ENCODE results near the gene RTKN. TPM values are rescaled to one million over a fixed set of nuclear protein-coding genes. Genes with fewer than 3 reads are reported as not detected.

Gene RTKN
- total and polyA plus RNA-seq, 4 donors = 27.8 to 98.0 (median 73.0) TPM

DNA sequence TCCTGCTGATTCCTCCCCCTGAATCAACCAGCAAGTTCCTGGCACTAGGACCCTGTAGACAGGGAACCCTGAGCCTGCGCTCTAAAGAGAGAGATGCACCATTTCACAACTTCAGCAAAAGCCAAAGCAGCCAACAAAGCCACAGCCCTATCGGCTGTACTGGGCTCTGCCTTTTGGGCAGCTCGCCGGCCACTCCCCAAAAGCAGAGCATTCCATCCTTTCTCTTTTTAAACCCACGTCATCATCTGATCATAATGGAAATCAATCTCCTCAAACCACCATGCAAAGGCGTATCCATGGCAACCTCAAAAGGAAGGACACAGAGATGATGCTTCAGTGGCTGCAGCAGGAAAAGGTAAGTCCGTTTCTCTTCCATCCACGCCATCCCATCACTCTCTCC is 56.3 kb downstream of the RTKN start:
- Histone ChIP-seq H3K9ac (ENCODE audit: low read depth in 1 of 2, low read length in 2 of 2) (no peak overlapping the region), H3K36me3 (ENCODE audit: control insufficient read depth in 4 of 4, insufficient read depth in 3 of 4, low read depth in 1 of 4, low read length in 3 of 4) (no peaks in the 10 kb centered on the region), H3K4me1 (ENCODE audit: control insufficient read depth in 4 of 4, insufficient read depth in 4 of 4, low read length in 3 of 4) (peaks cover 4 to 27% (median 14%) of the 10 kb centered on the region in 4 donors), H3K4me3 (ENCODE audit: low read depth in 1 of 3, low read length in 3 of 3) (no peak overlapping the region), H3K9me3 (ENCODE audit: control insufficient read depth in 4 of 4, low read length in 3 of 4) (no peaks in the 10 kb centered on the region), H3K27me3 (ENCODE audit: control insufficient read depth in 4 of 4, insufficient read depth in 4 of 4, low read length in 3 of 4) (no peaks in the 10 kb centered on the region), H3K27ac (ENCODE audit: low read depth in 1 of 2, low read length in 2 of 2) (no peak overlapping the region)
- no peak for TF ChIP-seq RXRA (IDR thresholded peaks at IDR 0.05)
- TF ChIP-seq, protein P1, sequence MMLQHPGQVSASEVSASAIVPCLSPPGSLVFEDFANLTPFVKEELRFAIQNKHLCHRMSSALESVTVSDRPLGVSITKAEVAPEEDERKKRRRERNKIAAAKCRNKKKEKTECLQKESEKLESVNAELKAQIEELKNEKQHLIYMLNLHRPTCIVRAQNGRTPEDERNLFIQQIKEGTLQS (IDR thresholded peaks at IDR 0.05) = no peak
- TF ChIP-seq FOXA2 (IDR thresholded peaks at IDR 0.05) = no peak
- no peak for TF ChIP-seq TAF1 (conservative IDR thresholded peaks at IDR 0.05)
- TF ChIP-seq MAX (IDR thresholded peaks at IDR 0.05) = no peak
- TF ChIP-seq SP1 (IDR thresholded peaks at IDR 0.05) = no peak
- no peak for TF ChIP-seq HNF4G (IDR thresholded peaks at IDR 0.05)
- TF ChIP-seq GABPA (IDR thresholded peaks at IDR 0.05 in 1 of 2, conservative IDR thresholded peaks at IDR 0.05 in 1 of 2) = no peak
- TF ChIP-seq, protein P2, sequence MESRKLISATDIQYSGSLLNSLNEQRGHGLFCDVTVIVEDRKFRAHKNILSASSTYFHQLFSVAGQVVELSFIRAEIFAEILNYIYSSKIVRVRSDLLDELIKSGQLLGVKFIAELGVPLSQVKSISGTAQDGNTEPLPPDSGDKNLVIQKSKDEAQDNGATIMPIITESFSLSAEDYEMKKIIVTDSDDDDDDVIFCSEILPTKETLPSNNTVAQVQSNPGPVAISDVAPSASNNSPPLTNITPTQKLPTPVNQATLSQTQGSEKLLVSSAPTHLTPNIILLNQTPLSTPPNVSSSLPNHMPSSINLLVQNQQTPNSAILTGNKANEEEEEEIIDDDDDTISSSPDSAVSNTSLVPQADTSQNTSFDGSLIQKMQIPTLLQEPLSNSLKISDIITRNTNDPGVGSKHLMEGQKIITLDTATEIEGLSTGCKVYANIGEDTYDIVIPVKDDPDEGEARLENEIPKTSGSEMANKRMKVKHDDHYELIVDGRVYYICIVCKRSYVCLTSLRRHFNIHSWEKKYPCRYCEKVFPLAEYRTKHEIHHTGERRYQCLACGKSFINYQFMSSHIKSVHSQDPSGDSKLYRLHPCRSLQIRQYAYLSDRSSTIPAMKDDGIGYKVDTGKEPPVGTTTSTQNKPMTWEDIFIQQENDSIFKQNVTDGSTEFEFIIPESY (IDR thresholded peaks at IDR 0.05) = no peak
- WGBS = 82% methylated on average over 8 of the region's 8 CpGs
- DNase-seq (ENCODE audit: low spot score) = no peak

DNA sequence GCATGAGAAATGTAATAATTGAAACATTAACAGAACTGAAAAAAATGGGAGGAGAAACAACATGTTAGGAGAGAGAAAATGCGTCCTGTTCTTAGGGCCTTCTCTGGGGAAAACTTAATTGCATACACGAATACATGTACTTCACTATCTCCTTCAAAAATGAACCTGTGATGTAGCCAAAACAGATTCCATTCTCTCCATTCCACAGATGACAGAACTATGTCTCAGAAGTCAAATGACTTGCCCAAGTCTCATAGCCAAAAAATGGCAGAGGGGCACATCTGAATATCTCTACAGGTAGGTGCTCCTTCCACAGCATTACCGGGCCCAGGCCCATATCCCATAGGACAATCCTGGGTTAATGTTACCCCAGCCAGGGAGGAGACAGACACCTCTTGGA is 57.7 kb downstream of the RTKN start:
- 90% methylated on average over 3 of the region's 3 CpGs for WGBS
- TF ChIP-seq HNF4A (conservative IDR thresholded peaks at IDR 0.05) (no peak), HNF4G (IDR thresholded peaks at IDR 0.05) (no peak), EGR1 (IDR thresholded peaks at IDR 0.05; ENCODE audit: low read depth in 2 of 2) (no peak), CTCF (IDR thresholded peaks at IDR 0.05; ENCODE audit: low read depth, low read length, missing input control) (no peak), YY1 (IDR thresholded peaks at IDR 0.05) (no peak), SP1 (IDR thresholded peaks at IDR 0.05) (no peak), RXRA (IDR thresholded peaks at IDR 0.05) (no peak), FOXA1 (IDR thresholded peaks at IDR 0.05) (no peak), NR2F2 (IDR thresholded peaks at IDR 0.05) (no peak), TAF1 (conservative IDR thresholded peaks at IDR 0.05) (no peak)
- TF ChIP-seq, protein P3, sequence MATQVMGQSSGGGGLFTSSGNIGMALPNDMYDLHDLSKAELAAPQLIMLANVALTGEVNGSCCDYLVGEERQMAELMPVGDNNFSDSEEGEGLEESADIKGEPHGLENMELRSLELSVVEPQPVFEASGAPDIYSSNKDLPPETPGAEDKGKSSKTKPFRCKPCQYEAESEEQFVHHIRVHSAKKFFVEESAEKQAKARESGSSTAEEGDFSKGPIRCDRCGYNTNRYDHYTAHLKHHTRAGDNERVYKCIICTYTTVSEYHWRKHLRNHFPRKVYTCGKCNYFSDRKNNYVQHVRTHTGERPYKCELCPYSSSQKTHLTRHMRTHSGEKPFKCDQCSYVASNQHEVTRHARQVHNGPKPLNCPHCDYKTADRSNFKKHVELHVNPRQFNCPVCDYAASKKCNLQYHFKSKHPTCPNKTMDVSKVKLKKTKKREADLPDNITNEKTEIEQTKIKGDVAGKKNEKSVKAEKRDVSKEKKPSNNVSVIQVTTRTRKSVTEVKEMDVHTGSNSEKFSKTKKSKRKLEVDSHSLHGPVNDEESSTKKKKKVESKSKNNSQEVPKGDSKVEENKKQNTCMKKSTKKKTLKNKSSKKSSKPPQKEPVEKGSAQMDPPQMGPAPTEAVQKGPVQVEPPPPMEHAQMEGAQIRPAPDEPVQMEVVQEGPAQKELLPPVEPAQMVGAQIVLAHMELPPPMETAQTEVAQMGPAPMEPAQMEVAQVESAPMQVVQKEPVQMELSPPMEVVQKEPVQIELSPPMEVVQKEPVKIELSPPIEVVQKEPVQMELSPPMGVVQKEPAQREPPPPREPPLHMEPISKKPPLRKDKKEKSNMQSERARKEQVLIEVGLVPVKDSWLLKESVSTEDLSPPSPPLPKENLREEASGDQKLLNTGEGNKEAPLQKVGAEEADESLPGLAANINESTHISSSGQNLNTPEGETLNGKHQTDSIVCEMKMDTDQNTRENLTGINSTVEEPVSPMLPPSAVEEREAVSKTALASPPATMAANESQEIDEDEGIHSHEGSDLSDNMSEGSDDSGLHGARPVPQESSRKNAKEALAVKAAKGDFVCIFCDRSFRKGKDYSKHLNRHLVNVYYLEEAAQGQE (IDR thresholded peaks at IDR 0.05) = no peak
- TF ChIP-seq, protein P2 (IDR thresholded peaks at IDR 0.05) = no peak
- TF ChIP-seq, protein P1 (IDR thresholded peaks at IDR 0.05) = no peak
- Histone ChIP-seq H3K4me3 (ENCODE audit: low read depth in 1 of 3, low read length in 3 of 3) (no peak overlapping the region), H3K27ac (ENCODE audit: low read depth in 1 of 2, low read length in 2 of 2) (peak overlapping the region; percentile 61 to 83), H3K36me3 (ENCODE audit: control insufficient read depth in 4 of 4, insufficient read depth in 3 of 4, low read depth in 1 of 4, low read length in 3 of 4) (no peaks in the 10 kb centered on the region), H3K9me3 (ENCODE audit: control insufficient read depth in 4 of 4, low read length in 3 of 4) (no peaks in the 10 kb centered on the region), H3K9ac (ENCODE audit: low read depth in 1 of 2, low read length in 2 of 2) (no peak overlapping the region), H3K4me1 (ENCODE audit: control insufficient read depth in 4 of 4, insufficient read depth in 4 of 4, low read length in 3 of 4) (peaks cover 7 to 24% (median 11%) of the 10 kb centered on the region in 4 donors), H3K27me3 (ENCODE audit: control insufficient read depth in 4 of 4, insufficient read depth in 4 of 4, low read length in 3 of 4) (no peaks in the 10 kb centered on the region)
- no peak for DNase-seq (ENCODE audit: low spot score)

Measured in liver (tissue), 9 donors.